Ascending aorta (tissue), 2 donors: Measurements from ENCODE around the gene DIPK1C. TPM values are rescaled to one million over a fixed set of nuclear protein-coding genes. Genes with fewer than 3 reads are reported as not detected.

Experiments used
- DNase-seq, 2 donors: peaks; one replicate each; pipeline ENCODE4 v3.0.0-alpha.2; 2019; ENCODE audit warnings: low spot score in 2 of 2
- H3K27ac ChIP-seq, 2 donors: fragments of 200-600 bp; sonication (generic); one replicate each; pipeline ENCODE4 v1.5.1; 2016 to 2017; ENCODE audit warnings: mild to moderate bottlenecking in 1 of 2
- H3K27me3 ChIP-seq: fragments of 200-600 bp; sonication (generic); one replicate; pipeline ENCODE4 v1.5.1; 2017
- H3K36me3 ChIP-seq, 2 donors: fragments of 200-600 bp; sonication (generic); one replicate each; pipeline ENCODE4 v1.5.1; 2016
- H3K4me1 ChIP-seq, 2 donors: fragments of 200-600 bp; sonication (generic); one replicate each; pipeline ENCODE4 v1.5.1; 2016 to 2017; ENCODE audit warnings: mild to moderate bottlenecking in 1 of 2
- H3K4me3 ChIP-seq, 2 donors: fragments of 200-600 bp; sonication (generic); one replicate each; pipeline ENCODE4 v1.5.1; 2016 to 2017; ENCODE audit warnings: mild to moderate bottlenecking in 1 of 2
- H3K9me3 ChIP-seq, 2 donors: fragments of 200-600 bp; sonication (generic); one replicate each; pipeline ENCODE4 v1.5.1; 2016
- CTCF ChIP-seq, 3 experiments: fragments of 200-600 bp in 2 of 3; fragments of 450-650 bp in 1 of 3; sonication (generic) in 2 of 3; IDR thresholded peaks; one replicate each; pipeline ENCODE4 v1.5.1; 2016 to 2019; ENCODE audit warnings: antibody characterized with exemption in 3 of 3, mild to moderate bottlenecking in 1 of 3, moderate library complexity in 1 of 3
- intact Hi-C: fragments of 100-400 bp; cut with DNase I; formaldehyde crosslinking; loops from one replicate; pipeline ENCODE4 v1.15.1; 2023
- total RNA-seq: library from RNA; depleted of rRNA; stranded (reverse); fragments of >200 nt; gene quantifications from one replicate; pipeline ENCODE4 v1.1.0, GENCODE V29; 2016

DIPK1C gene
- total RNA-seq, 1 donor from 2014 or later: not detected

DNA sequence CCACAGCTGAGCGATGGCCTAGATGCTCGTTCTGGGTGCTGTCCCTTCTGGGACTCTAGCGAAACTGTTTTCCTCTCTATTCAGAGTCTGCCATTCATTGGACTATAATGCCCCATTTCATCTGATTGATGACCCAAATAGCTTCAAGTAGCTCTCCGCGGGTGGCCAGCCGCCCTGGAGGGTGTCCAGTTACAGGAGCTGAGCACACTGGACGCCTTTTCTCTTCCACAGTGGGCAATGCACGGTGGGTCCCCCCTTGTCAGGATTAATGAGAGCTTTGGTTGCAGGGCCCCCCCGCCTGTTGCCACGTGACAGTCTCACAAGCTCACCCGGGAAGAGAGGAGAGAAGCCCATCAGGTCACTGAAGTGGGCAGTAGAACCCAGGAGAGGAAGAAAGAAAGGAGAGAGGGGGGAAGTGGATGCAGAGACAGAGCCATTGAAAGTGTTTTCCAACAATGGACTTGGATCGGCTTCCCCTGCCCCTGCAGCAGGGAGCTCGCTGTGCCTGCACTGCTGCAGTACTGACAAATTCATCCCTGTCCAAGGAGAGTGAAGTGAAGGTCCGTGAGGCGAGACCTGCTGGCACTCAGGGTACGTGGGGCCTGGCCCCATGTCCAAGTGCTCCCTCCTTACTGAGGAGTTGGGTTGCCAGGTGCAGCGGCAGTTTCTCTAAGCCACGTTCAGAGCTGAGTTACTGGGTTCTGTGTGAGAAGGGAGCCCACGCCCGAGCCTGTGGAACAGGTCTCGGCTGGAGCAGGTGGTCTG, 44.8 kb downstream of the DIPK1C start:
- Histone ChIP-seq H3K4me1 (no peaks in the 10 kb centered on the region), H3K36me3 (no peaks in the 10 kb centered on the region), H3K4me3 (no peak overlapping the region), H3K27ac (no peak overlapping the region), H3K27me3 (no peaks in the 10 kb centered on the region), H3K9me3 (no peaks in the 10 kb centered on the region)
- intact Hi-C loops: no loop called here
- TF ChIP-seq CTCF (IDR thresholded peaks at IDR 0.05): no peak
- DNase-seq: no peak

- intact Hi-C loops: no loop called here
- no peaks in the 10 kb centered on the region for H3K27me3 ChIP-seq
- H3K36me3 ChIP-seq: no peaks in the 10 kb centered on the region
- H3K4me3 ChIP-seq: no peak overlapping the region
- no peak for TF ChIP-seq CTCF (IDR thresholded peaks at IDR 0.05)
- no peak overlapping the region for H3K27ac ChIP-seq
- no peak for DNase-seq
- H3K4me1 ChIP-seq: no peaks in the 10 kb centered on the region
- H3K9me3 ChIP-seq: no peaks in the 10 kb centered on the region
Measured at GRCh38 chr18:74411475-74411874, 45.6 kb downstream of the DIPK1C start.

DNA sequence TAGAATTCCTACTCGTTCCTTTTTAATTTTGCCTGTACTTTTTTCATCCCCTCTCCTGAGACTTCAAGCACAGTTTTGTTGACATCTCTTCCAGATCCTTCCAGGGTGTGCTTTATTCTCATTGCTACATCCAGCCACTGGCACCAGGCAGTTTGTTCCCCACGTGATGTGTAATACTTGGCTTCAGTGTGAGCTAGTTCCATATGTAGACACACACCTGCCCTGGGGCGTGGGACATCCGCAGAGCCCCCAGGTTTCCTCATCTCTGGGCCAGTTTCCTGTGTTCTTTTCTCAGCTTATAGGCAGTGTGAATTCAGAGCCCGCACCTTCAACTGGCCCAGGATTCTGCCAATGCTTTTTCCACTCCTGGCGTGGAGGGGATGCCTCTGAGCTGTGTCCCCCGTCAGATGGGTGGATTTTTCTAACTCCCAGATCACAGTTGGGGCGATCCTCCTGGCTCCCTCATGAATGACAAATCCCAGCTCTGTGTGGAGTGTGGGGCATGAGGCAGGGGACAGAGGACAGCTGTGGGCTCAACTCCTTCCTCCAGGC, 46.6 kb downstream of the DIPK1C start:
- no peaks in the 10 kb centered on the region for H3K27me3 ChIP-seq
- H3K36me3 ChIP-seq: no peaks in the 10 kb centered on the region
- intact Hi-C loops: no loop called here
- no peak for TF ChIP-seq CTCF (IDR thresholded peaks at IDR 0.05)
- no peak overlapping the region for H3K4me3 ChIP-seq
- DNase-seq: no peak
- no peaks in the 10 kb centered on the region for H3K4me1 ChIP-seq
- H3K27ac ChIP-seq: no peak overlapping the region
- no peaks in the 10 kb centered on the region for H3K9me3 ChIP-seq

DNA sequence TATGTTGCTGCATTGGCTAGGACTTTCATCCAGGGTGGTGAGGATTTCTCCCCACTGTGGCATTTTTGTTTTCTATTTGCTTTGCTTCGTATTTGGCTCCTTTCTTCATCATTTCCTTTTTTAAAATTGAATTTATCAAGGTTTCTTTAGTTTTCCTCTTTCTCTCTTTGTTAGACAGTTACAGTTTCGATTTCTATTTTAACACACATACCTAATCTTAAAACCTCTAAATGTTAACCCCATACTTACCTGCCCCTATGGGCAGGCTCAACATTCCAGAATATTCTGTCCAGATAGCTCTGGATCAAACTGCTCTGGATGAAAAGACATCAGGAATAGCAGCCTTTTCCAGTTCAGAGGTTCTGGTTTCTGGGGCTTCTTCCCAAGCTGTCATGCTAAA, 49.2 kb downstream of the DIPK1C start:
- H3K4me3 ChIP-seq: no peak overlapping the region
- no peaks in the 10 kb centered on the region for H3K36me3 ChIP-seq
- no peak overlapping the region for H3K27ac ChIP-seq
- H3K27me3 ChIP-seq: no peaks in the 10 kb centered on the region
- intact Hi-C loops: no loop called here
- TF ChIP-seq CTCF (IDR thresholded peaks at IDR 0.05): no peak
- no peaks in the 10 kb centered on the region for H3K9me3 ChIP-seq
- no peaks in the 10 kb centered on the region for H3K4me1 ChIP-seq
- DNase-seq: no peak

DNA sequence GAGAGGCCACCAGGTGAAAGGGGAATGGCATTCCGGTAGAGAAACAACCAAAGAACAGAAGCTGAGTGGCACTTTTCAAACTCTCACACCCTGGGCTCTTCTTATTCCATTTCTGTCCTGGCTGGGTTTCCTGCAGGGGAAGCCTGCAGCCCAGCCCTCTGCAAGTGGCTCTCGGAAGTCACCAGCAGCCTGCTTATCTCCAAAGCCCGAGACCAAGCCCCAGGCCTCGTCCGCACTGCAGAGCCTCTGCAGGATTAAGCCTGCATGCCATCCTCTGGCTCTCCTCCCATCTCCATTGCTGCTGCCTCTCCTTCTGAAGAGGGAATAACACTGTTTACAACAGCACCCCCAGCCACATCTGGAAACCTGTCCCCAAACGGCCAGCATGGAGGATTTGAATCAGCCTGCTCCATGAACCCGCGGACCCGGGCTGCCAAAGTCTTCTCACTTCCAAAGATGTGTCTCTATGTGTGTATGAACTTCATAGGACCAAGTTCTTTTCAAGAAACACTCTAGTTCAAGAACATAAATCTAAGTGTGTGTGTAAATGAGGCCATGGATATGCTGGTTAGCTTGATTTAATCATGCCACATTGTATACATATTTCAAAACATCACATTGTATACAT, 54.2 kb downstream of the DIPK1C start:
- H3K27ac ChIP-seq: no peak overlapping the region
- H3K9me3 ChIP-seq: no peaks in the 10 kb centered on the region
- TF ChIP-seq CTCF (IDR thresholded peaks at IDR 0.05): no peak
- H3K36me3 ChIP-seq: no peaks in the 10 kb centered on the region
- no peak for DNase-seq
- H3K27me3 ChIP-seq: no peaks in the 10 kb centered on the region
- peaks cover 0 to 4% of the 10 kb centered on the region in 2 donors for H3K4me1 ChIP-seq
- intact Hi-C loops: loop anchor here (5.0 kb wide), 1 partner anchor 54 kb away; the partner anchor contains the start of gene DIPK1C
- H3K4me3 ChIP-seq: no peak overlapping the region
